K562 (cell line): ENCODE measurements around the gene QPRT. TPM values are rescaled to one million over a fixed set of nuclear protein-coding genes. Genes with fewer than 3 reads are reported as not detected.

Experiments used
- ATAC-seq: fragments of 200-7000 bp; cut with Tn5 transposase; 3 replicates; pipeline ENCODE4 v1.9.1; 2020; ENCODE audit warnings: moderate library complexity
- BruUV-seq: library from RNA; stranded (reverse); fragments of 400-500 nt; replicated peaks from 2 replicates; lab custom pipeline; 2021; lab: Mats Ljungman, UMichigan
- CTCF ChIA-PET: fragments of 300-600 bp; formaldehyde crosslinking; extraction: SDS; loops from one replicate; lab custom pipeline; 2021; ENCODE audit warnings: low intra/inter-chr PET ratio; lab: Yijun Ruan, JAX
- POLR2A ChIA-PET: fragments of 300-600, 350-650 bp; sonication (Branson Sonifier 250); formaldehyde crosslinking; extraction: SDS; loops from one replicate; lab custom pipeline; 2021; ENCODE audit warnings: antibody characterized with exemption, inconsistent platforms; lab: Yijun Ruan, JAX
- DNase-seq, 4 experiments: peaks; one replicate each; pipeline versions ENCODE4 v3.0.0 to v3.0.0-alpha.2; 2011 to 2018; ENCODE audit warnings: low spot score in 3 of 4, mixed read lengths in 3 of 4; ENCODE audit errors: extremely low read depth in 1 of 4
- FAIRE-seq: peaks from 2 replicates; lab custom pipeline; 2011; peaks lifted over from hg19 to GRCh38; lab: Jason Lieb, UNC
- H2AFZ ChIP-seq: 2 replicates; pipeline ENCODE4 v1.6.0; 2011; ENCODE audit warnings: low read depth, low read length, control low read depth, inconsistent platforms
- H3K27ac ChIP-seq: fragments of 200-600 bp; 3 replicates; pipeline ENCODE4 v1.8.0; 2011; ENCODE audit warnings: low read depth, mild to moderate bottlenecking, control low read depth, inconsistent platforms, low read length, moderate library complexity, mixed read lengths; ENCODE audit errors: extremely low read depth
- H3K27me3 ChIP-seq, 2 experiments: fragments of 300-600 bp in 1 of 2; 2 replicates in 1 of 2; 3 replicates in 1 of 2; pipeline versions ENCODE4 v1.6.0 to v1.8.0; 2011; ENCODE audit warnings: inconsistent platforms in 2 of 2, low read length in 2 of 2, mild to moderate bottlenecking in 1 of 2, mixed read lengths in 1 of 2, moderate library complexity in 1 of 2; ENCODE audit not compliant: control insufficient read depth in 2 of 2, insufficient read depth in 2 of 2
- H3K36me3 ChIP-seq: fragments of 300-600 bp; 3 replicates; pipeline ENCODE4 v1.8.0; 2011; ENCODE audit warnings: mild to moderate bottlenecking, low read length, inconsistent platforms; ENCODE audit not compliant: control insufficient read depth, insufficient read depth
- H3K4me1 ChIP-seq, 2 experiments: fragments of 200-600 bp in 1 of 2; replicated peaks in 1 of 2; 2 replicates in 1 of 2; 3 replicates in 1 of 2; pipeline versions ENCODE4 v1.5.1 to v1.8.0; 2011; ENCODE audit warnings: inconsistent platforms in 2 of 2, low read length in 2 of 2, mild to moderate bottlenecking in 1 of 2, mixed read lengths in 1 of 2, moderate library complexity in 1 of 2; ENCODE audit not compliant: control insufficient read depth in 2 of 2, insufficient read depth in 2 of 2
- H3K4me2 ChIP-seq: 2 replicates; pipeline ENCODE4 v1.6.1; 2011; ENCODE audit warnings: low read length, control low read depth, inconsistent platforms, mixed read lengths; ENCODE audit not compliant: insufficient read depth
- H3K4me3 ChIP-seq: fragments of 200-600 bp; sonication (generic), shearing (Covaris generic); 2 replicates; pipeline ENCODE4 v1.5.1; 2016; ENCODE audit warnings: control low read depth, inconsistent platforms
- H3K79me2 ChIP-seq: fragments of 200-600 bp; 3 replicates; pipeline ENCODE4 v1.8.0; 2011; ENCODE audit warnings: low read length, inconsistent platforms; ENCODE audit not compliant: control insufficient read depth, insufficient read depth
- H3K9ac ChIP-seq, 2 experiments: 2 replicates each; pipeline versions ENCODE4 v1.6.0 to v1.6.1; 2011; ENCODE audit warnings: low read depth in 2 of 2, low read length in 2 of 2, control low read depth in 1 of 2, inconsistent platforms in 1 of 2, mild to moderate bottlenecking in 1 of 2, mixed read lengths in 1 of 2; ENCODE audit not compliant: insufficient read depth in 1 of 2
- H3K9me1 ChIP-seq: one replicate; pipeline ENCODE4 v1.6.0; 2011; ENCODE audit warnings: inconsistent platforms, mild to moderate bottlenecking, low read length, moderate library complexity; ENCODE audit not compliant: control insufficient read depth, insufficient read depth
- H3K9me3 ChIP-seq: replicated peaks from 2 replicates; pipeline ENCODE4 v1.5.1; 2011; ENCODE audit warnings: low read depth, low read length, inconsistent platforms; ENCODE audit not compliant: control insufficient read depth, insufficient read depth
- H4K20me1 ChIP-seq: replicated peaks from 2 replicates; pipeline ENCODE4 v1.6.1; 2011; ENCODE audit warnings: low read length, inconsistent platforms, mixed read lengths; ENCODE audit not compliant: control insufficient read depth, insufficient read depth
- BACH1 ChIP-seq: fragments of 200-800 bp; sonication (Bioruptor generic); IDR thresholded peaks from 2 replicates; pipeline ENCODE4 v1.6.1; 2016; ENCODE audit warnings: missing genetic modification characterization, missing compliant biosample characterization
- CC2D1A ChIP-seq: fragments of 450-650 bp; IDR thresholded peaks from 2 replicates; pipeline ENCODE4 v1.6.1; 2017; ENCODE audit warnings: mild to moderate bottlenecking
- E2F3 ChIP-seq: fragments of 250-450 bp; sonication (Bioruptor Pico); IDR thresholded peaks from 2 replicates; pipeline ENCODE4 v1.4.0; 2020; ENCODE audit warnings: mild to moderate bottlenecking
- HDAC8 ChIP-seq: fragments of 450-650 bp; IDR thresholded peaks from 2 replicates; pipeline ENCODE4 v1.6.1; 2016; ENCODE audit warnings: mild to moderate bottlenecking, missing genetic modification characterization, moderate library complexity, missing compliant biosample characterization
- XRCC5 ChIP-seq: fragments of 200-400 bp; formaldehyde crosslinking; IDR thresholded peaks from 2 replicates; pipeline ENCODE4 v1.6.1; 2017; ENCODE audit warnings: low read depth, mild to moderate bottlenecking, low read length
- YY1 ChIP-seq, 3 experiments: IDR thresholded peaks; 2 replicates each; pipeline ENCODE4 v1.6.1; 2011; ENCODE audit warnings: low read length in 2 of 3, mild to moderate bottlenecking in 2 of 3, moderate library complexity in 2 of 3, borderline replicate concordance in 1 of 3, control low read depth in 1 of 3, low read depth in 1 of 3; ENCODE audit not compliant: insufficient read depth in 3 of 3, insufficient replicate concordance in 2 of 3, control insufficient read depth in 1 of 3, insufficient read length in 1 of 3; ENCODE audit errors: extremely low read depth in 1 of 3
- WGBS: fragments of 100-300 bp; shearing (Covaris generic); methylation state at CpG from one replicate; pipeline ENCODE4 v1.1.6; 2016; ENCODE audit warnings: low coverage, mixed read lengths; ENCODE audit not compliant: insufficient coverage; ENCODE audit errors: missing lambda C conversion rate; 5-methylcytosine and 5-hydroxymethylcytosine counted together
- in situ Hi-C: fragments of 300-500 bp; cut with MboI; formaldehyde crosslinking; loops from 4 replicates; pipeline ENCODE4 v1.15.0; 2018; ENCODE audit warnings: inconsistent platforms, mixed read lengths
- intact Hi-C: fragments of 100-400 bp; cut with micrococcal nuclease; formaldehyde crosslinking; loops from 2 replicates; pipeline ENCODE4 v1.14.2; 2022
- polyA plus RNA-seq, 8 experiments: library from polyadenylated mRNA; depleted of rRNA in 4 of 8; stranded (reverse) in 5 of 8; unstranded in 3 of 8; fragments of >200 nt; fragmentation: Nextera tagmentation in 2 of 8; fragmentation: Illumina TruSeq in 1 of 8; extraction: Ambion mirVana in 2 of 8; extraction: Trizol in 1 of 8; gene quantifications; 2 replicates each; pipeline versions ENCODE4 v1.2.1 to v1.2.3, GENCODE V29; 2011 to 2014; ENCODE audit warnings: inconsistent platforms in 1 of 8, missing spikeins in 1 of 8
- total RNA-seq, 7 experiments: library from RNA; depleted of rRNA in 6 of 7; stranded (reverse); fragments of >200 nt in 6 of 7; fragmentation: Illumina TruSeq in 2 of 7; extraction: Trizol in 2 of 7; gene quantifications; 2 replicates each; pipeline versions ENCODE4 v1.2.1 to v1.2.3, GENCODE V29; 2011 to 2021; ENCODE audit warnings: low replicate concordance in 1 of 7
- TF ChIP-seq, protein P1 (sequence below): fragments of 250-450 bp; sonication (Bioruptor Pico); IDR thresholded peaks from 2 replicates; pipeline ENCODE4 v1.4.0; 2020; ENCODE audit warnings: mild to moderate bottlenecking
- TF ChIP-seq, protein P2 (sequence below): fragments of 250-450 bp; sonication (Bioruptor Pico); IDR thresholded peaks from 2 replicates; pipeline ENCODE4 v1.9.0; 2021; ENCODE audit warnings: mild to moderate bottlenecking, inconsistent platforms
- TF ChIP-seq, protein P3 (sequence below), 2 experiments: fragments of 450-650 bp in 1 of 2; sonication (generic) in 1 of 2; formaldehyde crosslinking; conservative IDR thresholded peaks; 2 replicates each; pipeline versions ENCODE4 v1.4.0 to v1.8.1; 2020 to 2022; ENCODE audit warnings: mild to moderate bottlenecking in 1 of 2, missing genetic modification reagents in 1 of 2
- TF ChIP-seq, protein P4 (sequence below): sonication (generic); formaldehyde crosslinking; IDR thresholded peaks from 2 replicates; pipeline ENCODE4 v1.8.0; 2023; ENCODE audit warnings: mild to moderate bottlenecking, missing genetic modification reagents
- TF ChIP-seq, protein P5 (sequence below): sonication (generic); formaldehyde crosslinking; IDR thresholded peaks from 2 replicates; pipeline ENCODE4 v1.8.0; 2023; ENCODE audit warnings: mild to moderate bottlenecking, missing genetic modification reagents

Gene QPRT
- total and polyA plus RNA-seq, 9 of the 15 experiments (the other 6 are each of a cell fraction or from before 2014, with no cell fraction given): 7.7 to 112 (median 64.1) TPM

DNA sequence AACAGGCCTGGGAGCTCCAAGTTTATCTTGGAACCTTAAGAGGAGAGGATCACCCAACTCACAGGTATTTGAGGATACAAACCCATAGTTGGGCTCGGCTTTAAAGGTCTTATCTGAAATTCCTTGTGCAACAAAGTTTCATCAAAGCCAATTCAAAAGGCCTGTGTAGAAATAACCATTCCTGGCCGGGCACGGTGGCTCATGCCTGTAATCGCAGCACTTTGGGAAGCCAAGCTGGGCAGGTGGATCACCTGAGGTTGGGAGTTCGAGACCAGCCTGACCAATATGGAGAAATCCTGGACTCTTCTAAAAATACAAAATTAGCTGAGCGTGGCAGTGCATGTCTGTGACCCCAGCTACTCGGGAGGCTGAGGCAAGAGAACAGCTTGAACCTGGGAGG lies 38.1 kb downstream of the QPRT start:
- Histone ChIP-seq H3K36me3 (no peaks in the 10 kb centered on the region), H3K9me1 (no peaks in the 10 kb centered on the region), H3K27me3 (no peaks in the 10 kb centered on the region), H3K27ac (no peak overlapping the region), H2AFZ (no peak overlapping the region), H3K79me2 (no peaks in the 10 kb centered on the region), H3K4me3 (no peak overlapping the region), H3K4me2 (no peak overlapping the region), H3K9ac (no peak overlapping the region), H3K9me3 (no peaks in the 10 kb centered on the region), H3K4me1 (peaks cover 0 to 5% of the 10 kb centered on the region in 2 experiments; a peak in 2 of 5 replicates), H4K20me1 (no peaks in the 10 kb centered on the region)
- no TSS peak for BruUV-seq
- ATAC-seq (no peak), FAIRE-seq (no peak), DNase-seq (no peak)
- in situ Hi-C loops: no loop called here
- ChIA-PET POLR2A (interaction anchor here (0.6 to 1.1 kb wide), 3 partner anchors 12 to 54 kb away, joined by 3 read pairs; no protein-coding TSS in a partner anchor), CTCF (no interaction called here)
- intact Hi-C loops: no loop called here
- 55% methylated on average over 7 of the region's 7 CpGs for WGBS
- TF ChIP-seq, protein P1, sequence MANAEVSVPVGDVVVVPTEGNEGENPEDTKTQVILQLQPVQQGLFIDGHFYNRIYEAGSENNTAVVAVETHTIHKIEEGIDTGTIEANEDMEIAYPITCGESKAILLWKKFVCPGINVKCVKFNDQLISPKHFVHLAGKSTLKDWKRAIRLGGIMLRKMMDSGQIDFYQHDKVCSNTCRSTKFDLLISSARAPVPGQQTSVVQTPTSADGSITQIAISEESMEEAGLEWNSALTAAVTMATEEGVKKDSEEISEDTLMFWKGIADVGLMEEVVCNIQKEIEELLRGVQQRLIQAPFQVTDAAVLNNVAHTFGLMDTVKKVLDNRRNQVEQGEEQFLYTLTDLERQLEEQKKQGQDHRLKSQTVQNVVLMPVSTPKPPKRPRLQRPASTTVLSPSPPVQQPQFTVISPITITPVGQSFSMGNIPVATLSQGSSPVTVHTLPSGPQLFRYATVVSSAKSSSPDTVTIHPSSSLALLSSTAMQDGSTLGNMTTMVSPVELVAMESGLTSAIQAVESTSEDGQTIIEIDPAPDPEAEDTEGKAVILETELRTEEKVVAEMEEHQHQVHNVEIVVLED (CRISPR knock-in tag): no peak
- TF ChIP-seq XRCC5 (no peak), YY1 (IDR thresholded peaks at IDR 0.05; ENCODE audit: borderline replicate concordance in 1 of 3, control insufficient read depth in 1 of 3, extremely low read depth in 1 of 3, insufficient read depth in 3 of 3, insufficient read length in 1 of 3, insufficient replicate concordance in 2 of 3, low read depth in 1 of 3, low read length in 2 of 3) (no peak), HDAC8 (no peak), CC2D1A (no peak), BACH1 (tag) (no peak), E2F3 (CRISPR knock-in tag) (no peak)
- TF ChIP-seq, protein P2, sequence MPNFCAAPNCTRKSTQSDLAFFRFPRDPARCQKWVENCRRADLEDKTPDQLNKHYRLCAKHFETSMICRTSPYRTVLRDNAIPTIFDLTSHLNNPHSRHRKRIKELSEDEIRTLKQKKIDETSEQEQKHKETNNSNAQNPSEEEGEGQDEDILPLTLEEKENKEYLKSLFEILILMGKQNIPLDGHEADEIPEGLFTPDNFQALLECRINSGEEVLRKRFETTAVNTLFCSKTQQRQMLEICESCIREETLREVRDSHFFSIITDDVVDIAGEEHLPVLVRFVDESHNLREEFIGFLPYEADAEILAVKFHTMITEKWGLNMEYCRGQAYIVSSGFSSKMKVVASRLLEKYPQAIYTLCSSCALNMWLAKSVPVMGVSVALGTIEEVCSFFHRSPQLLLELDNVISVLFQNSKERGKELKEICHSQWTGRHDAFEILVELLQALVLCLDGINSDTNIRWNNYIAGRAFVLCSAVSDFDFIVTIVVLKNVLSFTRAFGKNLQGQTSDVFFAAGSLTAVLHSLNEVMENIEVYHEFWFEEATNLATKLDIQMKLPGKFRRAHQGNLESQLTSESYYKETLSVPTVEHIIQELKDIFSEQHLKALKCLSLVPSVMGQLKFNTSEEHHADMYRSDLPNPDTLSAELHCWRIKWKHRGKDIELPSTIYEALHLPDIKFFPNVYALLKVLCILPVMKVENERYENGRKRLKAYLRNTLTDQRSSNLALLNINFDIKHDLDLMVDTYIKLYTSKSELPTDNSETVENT (CRISPR knock-in tag): no peak
- TF ChIP-seq, protein P3, sequence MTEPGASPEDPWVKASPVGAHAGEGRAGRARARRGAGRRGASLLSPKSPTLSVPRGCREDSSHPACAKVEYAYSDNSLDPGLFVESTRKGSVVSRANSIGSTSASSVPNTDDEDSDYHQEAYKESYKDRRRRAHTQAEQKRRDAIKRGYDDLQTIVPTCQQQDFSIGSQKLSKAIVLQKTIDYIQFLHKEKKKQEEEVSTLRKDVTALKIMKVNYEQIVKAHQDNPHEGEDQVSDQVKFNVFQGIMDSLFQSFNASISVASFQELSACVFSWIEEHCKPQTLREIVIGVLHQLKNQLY (CRISPR knock-in tag; conservative IDR thresholded peaks at IDR 0.05): no peak
- TF ChIP-seq, protein P4, sequence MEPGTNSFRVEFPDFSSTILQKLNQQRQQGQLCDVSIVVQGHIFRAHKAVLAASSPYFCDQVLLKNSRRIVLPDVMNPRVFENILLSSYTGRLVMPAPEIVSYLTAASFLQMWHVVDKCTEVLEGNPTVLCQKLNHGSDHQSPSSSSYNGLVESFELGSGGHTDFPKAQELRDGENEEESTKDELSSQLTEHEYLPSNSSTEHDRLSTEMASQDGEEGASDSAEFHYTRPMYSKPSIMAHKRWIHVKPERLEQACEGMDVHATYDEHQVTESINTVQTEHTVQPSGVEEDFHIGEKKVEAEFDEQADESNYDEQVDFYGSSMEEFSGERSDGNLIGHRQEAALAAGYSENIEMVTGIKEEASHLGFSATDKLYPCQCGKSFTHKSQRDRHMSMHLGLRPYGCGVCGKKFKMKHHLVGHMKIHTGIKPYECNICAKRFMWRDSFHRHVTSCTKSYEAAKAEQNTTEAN (CRISPR knock-in tag): no peak
- TF ChIP-seq, protein P5, sequence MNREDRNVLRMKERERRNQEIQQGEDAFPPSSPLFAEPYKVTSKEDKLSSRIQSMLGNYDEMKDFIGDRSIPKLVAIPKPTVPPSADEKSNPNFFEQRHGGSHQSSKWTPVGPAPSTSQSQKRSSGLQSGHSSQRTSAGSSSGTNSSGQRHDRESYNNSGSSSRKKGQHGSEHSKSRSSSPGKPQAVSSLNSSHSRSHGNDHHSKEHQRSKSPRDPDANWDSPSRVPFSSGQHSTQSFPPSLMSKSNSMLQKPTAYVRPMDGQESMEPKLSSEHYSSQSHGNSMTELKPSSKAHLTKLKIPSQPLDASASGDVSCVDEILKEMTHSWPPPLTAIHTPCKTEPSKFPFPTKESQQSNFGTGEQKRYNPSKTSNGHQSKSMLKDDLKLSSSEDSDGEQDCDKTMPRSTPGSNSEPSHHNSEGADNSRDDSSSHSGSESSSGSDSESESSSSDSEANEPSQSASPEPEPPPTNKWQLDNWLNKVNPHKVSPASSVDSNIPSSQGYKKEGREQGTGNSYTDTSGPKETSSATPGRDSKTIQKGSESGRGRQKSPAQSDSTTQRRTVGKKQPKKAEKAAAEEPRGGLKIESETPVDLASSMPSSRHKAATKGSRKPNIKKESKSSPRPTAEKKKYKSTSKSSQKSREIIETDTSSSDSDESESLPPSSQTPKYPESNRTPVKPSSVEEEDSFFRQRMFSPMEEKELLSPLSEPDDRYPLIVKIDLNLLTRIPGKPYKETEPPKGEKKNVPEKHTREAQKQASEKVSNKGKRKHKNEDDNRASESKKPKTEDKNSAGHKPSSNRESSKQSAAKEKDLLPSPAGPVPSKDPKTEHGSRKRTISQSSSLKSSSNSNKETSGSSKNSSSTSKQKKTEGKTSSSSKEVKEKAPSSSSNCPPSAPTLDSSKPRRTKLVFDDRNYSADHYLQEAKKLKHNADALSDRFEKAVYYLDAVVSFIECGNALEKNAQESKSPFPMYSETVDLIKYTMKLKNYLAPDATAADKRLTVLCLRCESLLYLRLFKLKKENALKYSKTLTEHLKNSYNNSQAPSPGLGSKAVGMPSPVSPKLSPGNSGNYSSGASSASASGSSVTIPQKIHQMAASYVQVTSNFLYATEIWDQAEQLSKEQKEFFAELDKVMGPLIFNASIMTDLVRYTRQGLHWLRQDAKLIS (CRISPR knock-in tag): no peak
